ENCODE data around the gene ASCL4.
"Not testable (repeated sequence)": the region's sequence is repeated elsewhere in the genome, so short reads cannot be mapped to it uniquely, and the experiment has no call there.

ASCL4 gene

GRCh38 chr12:107774349-107775029 lies at the start of gene ASCL4:
ASCL4 (plus strand) TSS chr12:107774704; CDS start chr12:107775219, 515 bp downstream.
- peak; percentile 88 for DNase-seq

DNA sequence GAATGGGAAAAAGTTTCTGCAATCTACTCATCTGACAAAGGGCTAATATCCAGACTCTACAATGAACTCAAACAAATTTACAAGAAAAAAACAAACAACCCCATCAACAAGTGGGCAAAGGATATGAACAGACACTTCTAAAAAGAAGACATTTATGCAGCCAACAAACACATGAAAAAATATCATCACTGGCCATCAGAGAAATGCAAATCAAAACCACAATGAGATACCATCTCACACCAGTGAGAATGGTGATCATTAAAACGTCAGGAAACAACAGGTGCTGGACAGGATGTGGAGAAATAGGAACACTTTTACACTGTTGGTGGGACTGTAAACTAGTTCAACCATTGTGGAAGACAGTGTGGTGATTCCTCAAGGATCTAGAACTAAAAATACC lies 47.2 kb upstream of the ASCL4 start:
- not testable (repeated sequence) for DNase-seq

DNA sequence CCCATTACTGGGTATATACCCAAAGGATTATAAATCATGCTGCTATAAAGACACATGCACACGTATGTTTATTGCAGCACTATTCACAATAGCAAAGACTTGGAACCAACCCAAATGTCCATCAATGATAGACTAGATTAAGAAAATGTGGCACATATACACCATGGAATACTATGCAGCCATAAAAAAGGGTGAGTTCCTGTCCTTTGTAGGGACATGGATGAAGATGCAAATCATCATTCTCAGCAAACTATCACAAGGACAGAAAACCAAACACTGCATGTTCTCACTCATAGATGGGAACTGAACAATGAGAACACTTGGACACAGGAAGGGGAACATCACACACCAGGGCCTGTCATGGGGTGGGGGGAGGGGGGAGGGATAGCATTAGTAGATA lies 46.8 kb upstream of the ASCL4 start:
- not testable (repeated sequence) for DNase-seq

- DNase-seq: no peak
These were observed 43.7 kb upstream of the ASCL4 start for GRCh38 chr12:107730618-107731341.

GRCh38 chr12:107731366-107731765 lies 43.1 kb upstream of the ASCL4 start:
- no peak for DNase-seq

- no peak for DNase-seq
These were observed 42.1 kb upstream of the ASCL4 start for GRCh38 chr12:107732365-107732764.

- no peak for DNase-seq
These were observed 40.4 kb upstream of the ASCL4 start for GRCh38 chr12:107734139-107734538.

- no peak for DNase-seq
These were observed 38.7 kb upstream of the ASCL4 start for GRCh38 chr12:107735763-107736162.

GRCh38 chr12:107736914-107737313 lies 37.6 kb upstream of the ASCL4 start:
- DNase-seq: no peak

- DNase-seq: no peak
These were observed 26.0 kb upstream of the ASCL4 start for GRCh38 chr12:107748472-107748871.

DNA sequence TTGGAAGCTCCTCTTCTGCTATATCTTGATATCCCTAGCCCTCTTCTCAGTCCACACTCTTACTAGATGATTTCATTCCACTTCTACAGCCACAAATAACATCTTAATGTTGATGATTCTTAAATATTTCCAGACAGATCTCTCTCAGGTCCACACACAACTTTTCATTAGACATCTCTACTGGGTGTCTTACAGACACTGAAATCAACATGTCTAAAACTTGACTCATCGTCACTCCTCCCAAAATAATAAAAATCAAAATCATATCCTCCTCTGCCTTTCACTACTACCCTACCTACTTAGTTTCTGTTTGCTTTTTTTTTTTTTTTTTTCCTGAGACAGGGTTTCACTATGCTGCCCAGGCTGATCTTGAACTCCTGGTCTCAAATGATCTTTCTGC lies 25.4 kb upstream of the ASCL4 start:
- no peak for DNase-seq

- peak; percentile 17 for DNase-seq
These were observed 15.1 kb upstream of the ASCL4 start for GRCh38 chr12:107759410-107759809.

DNA sequence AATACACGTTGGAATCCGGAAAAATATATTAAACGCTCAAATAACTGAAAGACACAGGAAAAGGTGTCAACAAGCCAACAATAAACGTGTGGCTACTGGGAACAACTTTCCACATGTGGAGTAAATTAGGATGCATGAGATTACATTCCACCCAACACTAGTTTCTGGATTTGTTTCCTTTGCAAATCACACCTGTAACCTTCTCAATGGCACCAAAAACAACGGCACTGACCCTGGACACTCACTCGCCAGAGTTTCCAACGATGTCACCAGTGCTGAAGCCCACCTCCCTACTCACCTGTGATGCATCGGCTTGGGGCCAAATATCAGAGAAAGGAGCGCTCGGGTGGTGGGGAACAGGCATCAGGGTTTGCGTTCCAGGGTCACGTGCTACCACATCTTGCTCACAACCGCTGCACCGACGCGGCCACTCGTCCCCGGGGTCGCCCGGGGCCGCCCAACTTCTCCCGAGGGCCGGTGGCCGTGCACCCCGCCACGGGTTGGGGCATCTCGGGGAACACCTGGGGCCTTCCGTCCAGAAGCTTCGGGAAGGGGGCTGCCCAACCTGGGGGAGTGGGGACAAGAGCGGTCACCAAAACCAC lies 14.2 kb upstream of the ASCL4 start:
- DNase-seq: peak; percentile 48

DNA sequence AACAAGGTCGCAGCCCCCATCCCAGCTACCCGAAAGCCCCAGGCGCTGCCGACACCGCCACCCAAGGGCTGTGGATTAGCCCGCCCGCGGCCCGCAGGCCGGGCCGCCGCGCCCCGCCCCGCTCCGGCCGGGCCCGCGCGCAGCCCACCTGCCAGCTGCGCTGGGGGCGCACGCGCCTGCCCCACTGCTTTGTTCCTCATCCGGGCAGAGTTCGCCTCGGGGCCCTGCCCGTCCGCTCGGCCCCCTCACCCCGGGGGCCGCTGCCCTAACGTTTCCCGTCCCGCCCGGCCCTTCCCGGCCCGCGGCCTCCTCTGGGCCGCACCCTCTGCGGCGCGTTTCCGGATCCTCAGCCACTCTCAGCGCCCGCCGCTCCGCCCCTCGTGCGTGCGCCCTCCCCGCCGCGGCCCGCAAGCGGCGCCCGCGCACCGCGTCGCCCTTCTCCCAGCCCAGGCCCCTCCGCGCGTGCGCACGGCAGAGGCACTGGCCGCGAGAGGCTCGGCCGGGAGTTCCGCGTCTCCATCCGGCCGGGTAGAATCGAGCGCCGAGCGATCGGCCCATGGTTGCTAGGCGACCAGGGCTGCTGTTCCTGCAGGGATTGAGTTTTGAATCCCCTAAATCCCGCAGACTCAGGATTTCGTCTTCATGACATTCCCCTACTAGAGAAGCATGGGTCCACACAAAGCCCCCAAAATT lies 13.5 kb upstream of the ASCL4 start, which contains the start of gene PRDM4:
Gene PRDM4, minus strand, starts transcription at position 329 of the 693 bp plus-strand sequence. CDS start 622 bp downstream, outside the sequence.
- DNase-seq: peak; percentile 81

GRCh38 chr12:107761502-107761904 lies 13.0 kb upstream of the ASCL4 start:
- DNase-seq: no peak

GRCh38 chr12:107762874-107763273 lies 11.6 kb upstream of the ASCL4 start:
- DNase-seq: no peak

GRCh38 chr12:107764626-107765025 lies 9.9 kb upstream of the ASCL4 start:
- DNase-seq: no peak

- DNase-seq: no peak
These were observed 9.2 kb upstream of the ASCL4 start for GRCh38 chr12:107765316-107765715.

DNA sequence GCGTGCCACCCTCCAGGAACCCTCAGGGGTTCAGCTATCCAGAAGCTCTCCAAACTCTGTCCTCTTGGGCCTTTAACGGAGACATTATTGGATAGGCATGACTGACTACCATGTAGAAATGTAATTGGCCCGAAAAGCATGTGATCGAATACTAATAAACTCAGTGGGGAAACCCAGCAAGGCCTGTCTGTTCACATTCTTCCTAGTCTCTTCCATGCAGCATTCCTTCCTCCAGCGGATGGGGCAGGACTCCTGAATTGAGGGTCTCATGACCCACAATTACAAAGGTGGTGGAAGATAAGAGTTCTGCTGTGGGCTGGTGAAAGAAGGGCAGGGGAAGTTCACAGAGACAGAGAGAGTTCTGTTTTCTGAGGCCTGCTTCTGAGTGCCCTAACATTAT lies 7.0 kb upstream of the ASCL4 start:
- DNase-seq: no peak

DNA sequence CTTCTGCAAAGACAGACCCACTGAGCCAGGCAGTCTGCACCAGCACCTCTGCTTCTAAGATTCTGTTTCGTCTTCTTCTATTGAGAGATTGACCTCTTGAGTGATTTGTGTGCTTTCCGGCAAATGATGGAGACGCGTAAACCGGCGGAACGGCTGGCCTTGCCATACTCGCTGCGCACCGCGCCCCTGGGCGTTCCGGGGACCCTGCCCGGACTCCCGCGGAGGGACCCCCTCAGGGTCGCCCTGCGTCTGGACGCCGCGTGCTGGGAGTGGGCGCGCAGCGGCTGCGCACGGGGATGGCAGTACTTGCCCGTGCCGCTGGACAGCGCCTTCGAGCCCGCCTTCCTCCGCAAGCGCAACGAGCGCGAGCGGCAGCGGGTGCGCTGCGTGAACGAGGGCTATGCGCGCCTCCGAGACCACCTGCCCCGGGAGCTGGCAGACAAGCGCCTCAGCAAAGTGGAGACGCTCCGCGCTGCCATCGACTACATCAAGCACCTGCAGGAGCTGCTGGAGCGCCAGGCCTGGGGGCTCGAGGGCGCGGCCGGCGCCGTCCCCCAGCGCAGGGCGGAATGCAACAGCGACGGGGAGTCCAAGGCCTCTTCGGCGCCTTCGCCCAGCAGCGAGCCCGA lies 703 bp downstream of the ASCL4 start:
- DNase-seq: no peak

- peak; percentile 17 for DNase-seq
These were observed 1.7 kb downstream of the ASCL4 start for GRCh38 chr12:107776171-107776570.

GRCh38 chr12:107778383-107779025 lies 4.0 kb downstream of the ASCL4 start:
- DNase-seq: no peak

All from DMS79 treated with DMSO at 0.1 percent for 48 hours (cell line).